ENCODE results near the gene CARD6. TPM values are rescaled to one million over a fixed set of nuclear protein-coding genes. Genes with fewer than 3 reads are reported as not detected.

The CARD6 gene
- total RNA-seq, 1 experiment from 2014 or later = 0.49 TPM

DNA sequence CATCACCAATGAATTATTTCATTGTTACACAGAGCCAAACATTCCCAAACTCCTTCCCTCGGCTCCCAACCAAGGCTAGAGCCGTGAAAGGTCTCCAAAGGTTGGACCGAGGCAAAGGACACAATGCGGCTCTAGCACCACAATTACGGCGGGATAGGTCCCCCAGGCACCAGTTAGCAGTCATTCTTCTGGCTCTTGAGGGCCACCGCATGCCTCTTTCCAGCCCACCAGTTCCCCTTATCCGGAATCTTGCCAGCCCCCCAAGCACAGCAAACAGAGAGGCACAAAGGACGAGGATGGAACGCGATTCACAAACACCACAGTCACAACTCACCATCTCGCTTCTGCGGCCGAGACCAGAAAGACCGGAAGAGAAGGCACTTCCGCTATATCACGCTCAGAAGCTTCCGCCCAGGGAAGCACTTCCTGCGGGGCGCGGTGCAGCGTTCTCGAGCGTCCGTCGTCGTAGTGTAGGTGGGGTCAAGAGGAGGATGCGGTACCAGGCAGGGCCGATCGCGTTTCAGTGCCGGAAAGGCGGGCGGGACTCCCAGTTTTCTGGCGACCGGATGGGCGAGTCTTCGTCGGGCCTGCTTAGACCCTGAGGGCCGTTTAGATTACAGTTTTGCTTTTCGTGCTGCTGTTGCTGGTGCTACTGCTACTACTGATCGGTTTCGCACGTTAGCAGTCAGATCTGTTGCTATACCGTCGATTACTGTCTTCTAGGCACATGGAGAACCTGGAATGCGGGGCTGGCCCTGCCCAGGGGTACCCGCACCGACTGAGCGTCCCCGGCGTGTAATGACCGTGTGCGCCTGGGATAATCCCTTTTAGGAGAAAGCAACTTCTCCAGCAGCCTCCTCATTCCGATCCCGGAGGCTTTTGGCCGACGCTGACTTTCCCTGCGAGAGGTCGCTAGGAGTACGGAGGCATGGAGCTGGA is 6.0 kb upstream of the CARD6 start, which contains the start of gene RPL37:
RPL37 (minus strand) TSS at position 374 of the 939 bp plus-strand sequence; CDS start at position 337, 37 bp downstream.
- in situ Hi-C loops (cut with HindIII; ENCODE audit: low pct_unique_long_range_greater_than_20kb, low sequenced_read_pairs) = no loop called here
- Histone ChIP-seq H3K27ac (ENCODE audit: low read length) (peak within 1 kb of the TSS; percentile 99), H3K36me3 (ENCODE audit: control insufficient read depth, insufficient read depth, low read length) (peaks cover 41% of the 10 kb centered on the region), H3K9me3 (ENCODE audit: control insufficient read depth, insufficient read depth, low read depth, low read length) (no peaks in the 10 kb centered on the region), H3K4me1 (ENCODE audit: control insufficient read depth, insufficient read depth, low read length) (peaks cover 18% of the 10 kb centered on the region), H3K27me3 (ENCODE audit: control insufficient read depth, insufficient read depth, low read length) (no peaks in the 10 kb centered on the region), H3K4me3 (ENCODE audit: low read depth in 2 of 2, low read length in 2 of 2) (peak within 1 kb of the TSS; percentile 97 to 100)
- BruUV-seq (replicated peaks) = TSS peak; percentile 99
- CTCF ChIA-PET = no interaction called here
- peak; percentile 92 for DNase-seq (ENCODE audit: low read depth, low spot score)
- POLR2A ChIA-PET = interaction anchor here (0.8 kb wide), 1 partner anchor 44 kb away, joined by 3 read pairs; no protein-coding TSS in a partner anchor
- intact Hi-C loops (cut with micrococcal nuclease; ENCODE audit: unreplicated experiment) = no loop called here
- TF ChIP-seq, protein P1, sequence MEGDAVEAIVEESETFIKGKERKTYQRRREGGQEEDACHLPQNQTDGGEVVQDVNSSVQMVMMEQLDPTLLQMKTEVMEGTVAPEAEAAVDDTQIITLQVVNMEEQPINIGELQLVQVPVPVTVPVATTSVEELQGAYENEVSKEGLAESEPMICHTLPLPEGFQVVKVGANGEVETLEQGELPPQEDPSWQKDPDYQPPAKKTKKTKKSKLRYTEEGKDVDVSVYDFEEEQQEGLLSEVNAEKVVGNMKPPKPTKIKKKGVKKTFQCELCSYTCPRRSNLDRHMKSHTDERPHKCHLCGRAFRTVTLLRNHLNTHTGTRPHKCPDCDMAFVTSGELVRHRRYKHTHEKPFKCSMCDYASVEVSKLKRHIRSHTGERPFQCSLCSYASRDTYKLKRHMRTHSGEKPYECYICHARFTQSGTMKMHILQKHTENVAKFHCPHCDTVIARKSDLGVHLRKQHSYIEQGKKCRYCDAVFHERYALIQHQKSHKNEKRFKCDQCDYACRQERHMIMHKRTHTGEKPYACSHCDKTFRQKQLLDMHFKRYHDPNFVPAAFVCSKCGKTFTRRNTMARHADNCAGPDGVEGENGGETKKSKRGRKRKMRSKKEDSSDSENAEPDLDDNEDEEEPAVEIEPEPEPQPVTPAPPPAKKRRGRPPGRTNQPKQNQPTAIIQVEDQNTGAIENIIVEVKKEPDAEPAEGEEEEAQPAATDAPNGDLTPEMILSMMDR (IDR thresholded peaks at IDR 0.05) = no peak
- TF ChIP-seq SIN3A (IDR thresholded peaks at IDR 0.05; ENCODE audit: borderline replicate concordance, insufficient read depth, low read depth, low read length) = peak; percentile 67; the same call in 1 of the 2 replicates
- TF ChIP-seq POLR2AphosphoS5 (IDR thresholded peaks at IDR 0.05; ENCODE audit: low read depth, low read length) = peak; percentile 100
- TF ChIP-seq, protein P2, sequence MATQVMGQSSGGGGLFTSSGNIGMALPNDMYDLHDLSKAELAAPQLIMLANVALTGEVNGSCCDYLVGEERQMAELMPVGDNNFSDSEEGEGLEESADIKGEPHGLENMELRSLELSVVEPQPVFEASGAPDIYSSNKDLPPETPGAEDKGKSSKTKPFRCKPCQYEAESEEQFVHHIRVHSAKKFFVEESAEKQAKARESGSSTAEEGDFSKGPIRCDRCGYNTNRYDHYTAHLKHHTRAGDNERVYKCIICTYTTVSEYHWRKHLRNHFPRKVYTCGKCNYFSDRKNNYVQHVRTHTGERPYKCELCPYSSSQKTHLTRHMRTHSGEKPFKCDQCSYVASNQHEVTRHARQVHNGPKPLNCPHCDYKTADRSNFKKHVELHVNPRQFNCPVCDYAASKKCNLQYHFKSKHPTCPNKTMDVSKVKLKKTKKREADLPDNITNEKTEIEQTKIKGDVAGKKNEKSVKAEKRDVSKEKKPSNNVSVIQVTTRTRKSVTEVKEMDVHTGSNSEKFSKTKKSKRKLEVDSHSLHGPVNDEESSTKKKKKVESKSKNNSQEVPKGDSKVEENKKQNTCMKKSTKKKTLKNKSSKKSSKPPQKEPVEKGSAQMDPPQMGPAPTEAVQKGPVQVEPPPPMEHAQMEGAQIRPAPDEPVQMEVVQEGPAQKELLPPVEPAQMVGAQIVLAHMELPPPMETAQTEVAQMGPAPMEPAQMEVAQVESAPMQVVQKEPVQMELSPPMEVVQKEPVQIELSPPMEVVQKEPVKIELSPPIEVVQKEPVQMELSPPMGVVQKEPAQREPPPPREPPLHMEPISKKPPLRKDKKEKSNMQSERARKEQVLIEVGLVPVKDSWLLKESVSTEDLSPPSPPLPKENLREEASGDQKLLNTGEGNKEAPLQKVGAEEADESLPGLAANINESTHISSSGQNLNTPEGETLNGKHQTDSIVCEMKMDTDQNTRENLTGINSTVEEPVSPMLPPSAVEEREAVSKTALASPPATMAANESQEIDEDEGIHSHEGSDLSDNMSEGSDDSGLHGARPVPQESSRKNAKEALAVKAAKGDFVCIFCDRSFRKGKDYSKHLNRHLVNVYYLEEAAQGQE (IDR thresholded peaks at IDR 0.05; ENCODE audit: insufficient read depth in 1 of 2, low read depth in 2 of 2, low read length in 1 of 2) = peak; percentile 34 to 45; a peak in 3 of 4 replicates
- peak; percentile 94 for TF ChIP-seq TCF7L2 (IDR thresholded peaks at IDR 0.05; ENCODE audit: low read depth, low read length)
- peak; percentile 99 for ATAC-seq

GRCh38 chr5:40838086-40838485 is 3.1 kb upstream of the CARD6 start:
- BruUV-seq (replicated peaks) = no TSS peak
- Histone ChIP-seq H3K4me3 (ENCODE audit: low read depth in 2 of 2, low read length in 2 of 2) (no peak overlapping the region), H3K27ac (ENCODE audit: low read length) (no peak overlapping the region), H3K27me3 (ENCODE audit: control insufficient read depth, insufficient read depth, low read length) (0 out of 2 replicates have a peak, but pooled peaks cover 3% of the 10 kb centered on the region), H3K36me3 (ENCODE audit: control insufficient read depth, insufficient read depth, low read length) (peaks cover 17% of the 10 kb centered on the region), H3K4me1 (ENCODE audit: control insufficient read depth, insufficient read depth, low read length) (peaks cover 12% of the 10 kb centered on the region), H3K9me3 (ENCODE audit: control insufficient read depth, insufficient read depth, low read depth, low read length) (no peaks in the 10 kb centered on the region)
- in situ Hi-C loops (cut with HindIII; ENCODE audit: low pct_unique_long_range_greater_than_20kb, low sequenced_read_pairs) = no loop called here
- DNase-seq (ENCODE audit: low read depth, low spot score) = no peak
- no peak for ATAC-seq
- CTCF ChIA-PET = no interaction called here
- TF ChIP-seq, protein P1 (IDR thresholded peaks at IDR 0.05) = no peak
- no peak for TF ChIP-seq POLR2AphosphoS5 (IDR thresholded peaks at IDR 0.05; ENCODE audit: low read depth, low read length)
- no peak for TF ChIP-seq SIN3A (IDR thresholded peaks at IDR 0.05; ENCODE audit: borderline replicate concordance, insufficient read depth, low read depth, low read length)
- TF ChIP-seq, protein P2 (IDR thresholded peaks at IDR 0.05; ENCODE audit: insufficient read depth in 1 of 2, low read depth in 2 of 2, low read length in 1 of 2) = no peak
- no peak for TF ChIP-seq TCF7L2 (IDR thresholded peaks at IDR 0.05; ENCODE audit: low read depth, low read length)
- intact Hi-C loops (cut with micrococcal nuclease; ENCODE audit: unreplicated experiment) = no loop called here
- POLR2A ChIA-PET = no interaction called here

Data from Panc1 (cell line).